HepG2 (cell line): ENCODE data around the gene INSIG2. TPM values are rescaled to one million over a fixed set of nuclear protein-coding genes. Genes with fewer than 3 reads are reported as not detected.

Experiments
- CC2D1A ChIP-seq: sonication (generic); formaldehyde crosslinking; IDR thresholded peaks from 2 replicates; pipeline ENCODE4 v1.8.1; 2023; ENCODE audit warnings: mild to moderate bottlenecking, missing genetic modification reagents
- CSRNP2 ChIP-seq: sonication (generic); formaldehyde crosslinking; conservative IDR thresholded peaks from 2 replicates; pipeline ENCODE4 v1.8.0; 2022; ENCODE audit warnings: low read depth, missing genetic modification reagents
- DMAP1 ChIP-seq: IDR thresholded peaks from 2 replicates; pipeline ENCODE4 v1.6.1; 2016
- ELF3 ChIP-seq: IDR thresholded peaks from 2 replicates; pipeline ENCODE4 v1.6.1; 2016; ENCODE audit warnings: missing genetic modification reagents, missing compliant biosample characterization
- EP300 ChIP-seq, 3 experiments: sonication (generic) in 1 of 3; formaldehyde crosslinking in 1 of 3; IDR thresholded peaks; 2 replicates each; pipeline versions ENCODE4 v1.5.1 to v1.6.1; 2011 to 2020; ENCODE audit warnings: low read depth in 2 of 3, low read length in 2 of 3, borderline replicate concordance in 1 of 3, improper control_type of control experiment in 1 of 3, mild to moderate bottlenecking in 1 of 3, missing genetic modification reagents in 1 of 3, moderate library complexity in 1 of 3
- IRF2 ChIP-seq: IDR thresholded peaks from 2 replicates; pipeline ENCODE4 v1.6.1; 2018; ENCODE audit warnings: missing genetic modification reagents, missing compliant biosample characterization
- JUNB ChIP-seq: sonication (generic); formaldehyde crosslinking; IDR thresholded peaks from 2 replicates; pipeline ENCODE4 v1.8.0; 2022; ENCODE audit warnings: missing genetic modification reagents, mild to moderate bottlenecking, borderline replicate concordance
- MAX ChIP-seq: IDR thresholded peaks from 2 replicates; pipeline ENCODE4 v1.6.1; 2012; ENCODE audit warnings: inconsistent platforms
- MYPOP ChIP-seq: sonication (generic); formaldehyde crosslinking; IDR thresholded peaks from 2 replicates; pipeline ENCODE4 v1.8.1; 2023; ENCODE audit warnings: mild to moderate bottlenecking, moderate library complexity, missing genetic modification reagents
- NONO ChIP-seq, 2 experiments: fragments of 450-650 bp in 1 of 2; sonication (generic) in 1 of 2; formaldehyde crosslinking in 1 of 2; IDR thresholded peaks in 1 of 2; conservative IDR thresholded peaks in 1 of 2; 2 replicates each; pipeline versions ENCODE4 v1.6.1 to v1.8.0; 2017 to 2022; ENCODE audit warnings: mild to moderate bottlenecking in 1 of 2, missing genetic modification reagents in 1 of 2, moderate library complexity in 1 of 2
- RBM39 ChIP-seq: fragments of 200-400 bp; formaldehyde crosslinking; IDR thresholded peaks from one replicate; pipeline ENCODE4 v1.6.1; 2018; ENCODE audit warnings: antibody characterized with exemption, mild to moderate bottlenecking, low read depth, low read length; ENCODE audit not compliant: poor library complexity, severe bottlenecking
- TEAD3 ChIP-seq: optimal IDR thresholded peaks from 2 replicates; pipeline ENCODE3; 2016; ENCODE audit warnings: borderline replicate concordance
- UBTF ChIP-seq: sonication (generic); formaldehyde crosslinking; IDR thresholded peaks from 2 replicates; pipeline ENCODE4 v1.4.0; 2020; ENCODE audit warnings: mild to moderate bottlenecking, missing genetic modification reagents
- ZNF292 ChIP-seq: sonication (generic); formaldehyde crosslinking; IDR thresholded peaks from 2 replicates; pipeline ENCODE4 v1.8.1; 2022; ENCODE audit warnings: mild to moderate bottlenecking, low read depth, missing genetic modification reagents, borderline replicate concordance
- ZNF644 ChIP-seq: IDR thresholded peaks from 2 replicates; pipeline ENCODE4 v1.6.1; 2016; ENCODE audit warnings: low read depth
- ZNF713 ChIP-seq: sonication (generic); formaldehyde crosslinking; IDR thresholded peaks from 2 replicates; pipeline ENCODE4 v1.4.0; 2020; ENCODE audit warnings: mild to moderate bottlenecking, missing genetic modification reagents
- polyA plus RNA-seq, 8 experiments: library from polyadenylated mRNA; depleted of rRNA in 3 of 8; stranded (reverse) in 7 of 8; unstranded in 1 of 8; fragments of >200 nt; fragmentation: Illumina TruSeq in 4 of 8; extraction: Trizol in 4 of 8; gene quantifications; 2 replicates each; pipeline versions ENCODE4 v1.2.1 to v1.2.3, GENCODE V29; 2011 to 2016; ENCODE audit warnings: low read depth in 4 of 8, missing spikeins in 1 of 8, mixed read lengths in 1 of 8; ENCODE audit not compliant: insufficient read depth in 1 of 8
- total RNA-seq, 5 experiments: library from RNA; depleted of rRNA; stranded (reverse); fragments of >200 nt; fragmentation: Illumina TruSeq; extraction: Trizol; gene quantifications; 2 replicates each; pipeline ENCODE4 v1.2.3, GENCODE V29; 2016; ENCODE audit warnings: low read depth in 1 of 5
- TF ChIP-seq, protein P1 (sequence below): sonication (generic); formaldehyde crosslinking; IDR thresholded peaks from 2 replicates; pipeline ENCODE4 v1.4.0; 2020; ENCODE audit warnings: mild to moderate bottlenecking, missing genetic modification reagents
- TF ChIP-seq, protein P2 (sequence below): sonication (generic); formaldehyde crosslinking; IDR thresholded peaks from 2 replicates; pipeline ENCODE4 v1.8.0; 2022; ENCODE audit warnings: mild to moderate bottlenecking, missing genetic modification reagents
- TF ChIP-seq, protein P3 (sequence below): IDR thresholded peaks from 2 replicates; pipeline ENCODE4 v1.6.1; 2016; ENCODE audit warnings: missing genetic modification reagents, missing compliant biosample characterization
- TF ChIP-seq, protein P4 (sequence below): sonication (generic); formaldehyde crosslinking; IDR thresholded peaks from 2 replicates; pipeline ENCODE4 v1.8.1; 2023; ENCODE audit warnings: missing genetic modification reagents, mild to moderate bottlenecking, borderline replicate concordance

The INSIG2 gene
- total and polyA plus RNA-seq, 2 of the 13 experiments (the other 11 are each of a cell fraction or from before 2014, with no cell fraction given), result 73.5 to 481 TPM

DNA sequence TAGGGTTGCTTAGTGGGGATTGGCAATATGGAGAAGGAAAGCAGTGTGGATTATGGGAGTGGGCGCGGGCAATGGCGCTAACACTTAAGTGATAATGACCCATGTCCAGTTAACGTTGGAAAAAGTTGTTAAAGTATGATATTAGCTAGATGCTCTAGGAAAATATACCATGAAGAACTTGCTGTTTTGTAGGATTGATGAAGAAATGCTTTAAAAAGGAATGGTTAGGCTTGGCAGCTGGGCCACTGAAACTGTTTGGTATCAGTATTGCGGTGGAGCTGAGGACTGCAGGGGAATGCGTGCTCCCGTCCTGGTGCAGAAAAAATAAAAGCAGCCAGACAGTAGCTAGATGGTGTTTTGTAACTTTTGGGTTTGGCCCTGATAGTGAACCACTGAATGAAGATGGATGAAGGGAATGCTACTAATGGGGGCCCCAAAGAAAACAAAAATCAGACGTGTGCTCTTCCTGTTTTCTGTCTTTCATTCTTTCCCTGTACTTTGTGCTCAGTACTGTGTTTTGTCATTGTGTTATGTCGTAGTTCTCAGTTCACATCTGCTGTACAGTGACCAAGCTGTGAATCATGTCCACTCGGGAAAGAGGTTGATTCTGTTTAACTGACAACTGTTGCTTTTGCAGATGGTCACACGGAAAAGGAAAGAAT, 999 bp downstream of the INSIG2 start (continued):
- TF ChIP-seq MYPOP (CRISPR knock-in tag), result peak; percentile 84; the same call in 1 of the 2 replicates
- peak; percentile 77; the same call in 1 of the 2 replicates for TF ChIP-seq ELF3
- TF ChIP-seq, protein P1, sequence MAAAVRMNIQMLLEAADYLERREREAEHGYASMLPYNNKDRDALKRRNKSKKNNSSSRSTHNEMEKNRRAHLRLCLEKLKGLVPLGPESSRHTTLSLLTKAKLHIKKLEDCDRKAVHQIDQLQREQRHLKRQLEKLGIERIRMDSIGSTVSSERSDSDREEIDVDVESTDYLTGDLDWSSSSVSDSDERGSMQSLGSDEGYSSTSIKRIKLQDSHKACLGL (CRISPR knock-in tag), result no peak
- TF ChIP-seq ZNF644 (CRISPR knock-in tag), result no peak
- no peak for TF ChIP-seq ZNF713
- no peak for TF ChIP-seq CC2D1A
- TF ChIP-seq, protein P2, sequence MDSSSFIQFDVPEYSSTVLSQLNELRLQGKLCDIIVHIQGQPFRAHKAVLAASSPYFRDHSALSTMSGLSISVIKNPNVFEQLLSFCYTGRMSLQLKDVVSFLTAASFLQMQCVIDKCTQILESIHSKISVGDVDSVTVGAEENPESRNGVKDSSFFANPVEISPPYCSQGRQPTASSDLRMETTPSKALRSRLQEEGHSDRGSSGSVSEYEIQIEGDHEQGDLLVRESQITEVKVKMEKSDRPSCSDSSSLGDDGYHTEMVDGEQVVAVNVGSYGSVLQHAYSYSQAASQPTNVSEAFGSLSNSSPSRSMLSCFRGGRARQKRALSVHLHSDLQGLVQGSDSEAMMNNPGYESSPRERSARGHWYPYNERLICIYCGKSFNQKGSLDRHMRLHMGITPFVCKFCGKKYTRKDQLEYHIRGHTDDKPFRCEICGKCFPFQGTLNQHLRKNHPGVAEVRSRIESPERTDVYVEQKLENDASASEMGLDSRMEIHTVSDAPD (CRISPR knock-in tag), result no peak
- 0 out of 2 replicates have a peak, but pooled peaks have one; percentile 44 for TF ChIP-seq CSRNP2 (CRISPR knock-in tag)
- TF ChIP-seq NONO (IDR thresholded peaks at IDR 0.05), result no peak
- peak; percentile 61; the same call in 1 of the 2 replicates for TF ChIP-seq NONO (CRISPR knock-in tag; conservative IDR thresholded peaks at IDR 0.05)
- TF ChIP-seq MAX, result peak; percentile 55
- TF ChIP-seq, protein P3, sequence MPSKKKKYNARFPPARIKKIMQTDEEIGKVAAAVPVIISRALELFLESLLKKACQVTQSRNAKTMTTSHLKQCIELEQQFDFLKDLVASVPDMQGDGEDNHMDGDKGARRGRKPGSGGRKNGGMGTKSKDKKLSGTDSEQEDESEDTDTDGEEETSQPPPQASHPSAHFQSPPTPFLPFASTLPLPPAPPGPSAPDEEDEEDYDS (CRISPR knock-in tag), result peak; percentile 91
- TF ChIP-seq TEAD3 (CRISPR knock-in tag), result peak; percentile 68
- TF ChIP-seq, protein P4, sequence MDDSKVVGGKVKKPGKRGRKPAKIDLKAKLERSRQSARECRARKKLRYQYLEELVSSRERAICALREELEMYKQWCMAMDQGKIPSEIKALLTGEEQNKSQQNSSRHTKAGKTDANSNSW, result 0 out of 2 replicates have a peak, but pooled peaks have one; percentile 62
- peak; percentile 49; the same call in 1 of the 2 replicates for TF ChIP-seq JUNB (CRISPR knock-in tag)
- peak in 1 of 2 experiments; percentile 82; a peak in 2 of 4 replicates for TF ChIP-seq EP300 (IDR thresholded peaks at IDR 0.05; ENCODE audit: low read depth in 2 of 2, low read length in 2 of 2)
- TF ChIP-seq EP300 (CRISPR knock-in tag; IDR thresholded peaks at IDR 0.05; ENCODE audit: borderline replicate concordance), result peak; percentile 69; the same call in 1 of the 2 replicates
- no peak for TF ChIP-seq ZNF292
- peak; percentile 43 for TF ChIP-seq DMAP1 (CRISPR knock-in tag)
- TF ChIP-seq RBM39, result peak; percentile 73
- TF ChIP-seq IRF2 (CRISPR knock-in tag), result peak; percentile 15; the same call in 1 of the 2 replicates
- TF ChIP-seq UBTF, result peak; percentile 34
